Measurements from ENCODE around the gene KREMEN1.

KREMEN1 gene

GRCh38 chr22:29126670-29127395 lies 54.0 kb downstream of the KREMEN1 start:
- no peak overlapping the region for H3K4me3 ChIP-seq (ENCODE audit: low read depth, low read length)

GRCh38 chr22:29128891-29129807 lies 56.3 kb downstream of the KREMEN1 start:
- no peak overlapping the region for H3K4me3 ChIP-seq (ENCODE audit: low read depth, low read length)

GRCh38 chr22:29129808-29130140 lies 56.9 kb downstream of the KREMEN1 start:
- H3K4me3 ChIP-seq (ENCODE audit: low read depth, low read length) = no peak overlapping the region

GRCh38 chr22:29130476-29130875 lies 57.6 kb downstream of the KREMEN1 start:
- no peak overlapping the region for H3K4me3 ChIP-seq (ENCODE audit: low read depth, low read length)

GRCh38 chr22:29133603-29134133 lies 60.8 kb downstream of the KREMEN1 start:
- no peak overlapping the region for H3K4me3 ChIP-seq (ENCODE audit: low read depth, low read length)

GRCh38 chr22:29134448-29134847 lies 61.6 kb downstream of the KREMEN1 start:
- H3K4me3 ChIP-seq (ENCODE audit: low read depth, low read length) = no peak overlapping the region

GRCh38 chr22:29136782-29137700 lies 64.2 kb downstream of the KREMEN1 start:
- no peak overlapping the region for H3K4me3 ChIP-seq (ENCODE audit: low read depth, low read length)

GRCh38 chr22:29138556-29139305 lies 65.9 kb downstream of the KREMEN1 start:
- H3K4me3 ChIP-seq (ENCODE audit: low read depth, low read length) = no peak overlapping the region

- H3K4me3 ChIP-seq (ENCODE audit: low read depth, low read length) = no peak overlapping the region
Measured at GRCh38 chr22:29139965-29140782, 67.3 kb downstream of the KREMEN1 start.

- H3K4me3 ChIP-seq (ENCODE audit: low read depth, low read length) = no peak overlapping the region
Measured at GRCh38 chr22:29141078-29141688, 68.3 kb downstream of the KREMEN1 start.

GRCh38 chr22:29142116-29142515 lies 69.3 kb downstream of the KREMEN1 start:
- no peak overlapping the region for H3K4me3 ChIP-seq (ENCODE audit: low read depth, low read length)

GRCh38 chr22:29143941-29144785 lies 71.3 kb downstream of the KREMEN1 start:
- no peak overlapping the region for H3K4me3 ChIP-seq (ENCODE audit: low read depth, low read length)

- H3K4me3 ChIP-seq (ENCODE audit: low read depth, low read length) = no peak overlapping the region
Measured at GRCh38 chr22:29144786-29145160, 71.9 kb downstream of the KREMEN1 start.

GRCh38 chr22:29145321-29146072 lies 72.7 kb downstream of the KREMEN1 start:
- no peak overlapping the region for H3K4me3 ChIP-seq (ENCODE audit: low read depth, low read length)

- no peak overlapping the region for H3K4me3 ChIP-seq (ENCODE audit: low read depth, low read length)
Measured at GRCh38 chr22:29146091-29146560, 73.3 kb downstream of the KREMEN1 start.

GRCh38 chr22:29146771-29147170 lies 73.9 kb downstream of the KREMEN1 start:
- no peak overlapping the region for H3K4me3 ChIP-seq (ENCODE audit: low read depth, low read length)

GRCh38 chr22:29147331-29147899 lies 74.6 kb downstream of the KREMEN1 start:
- no peak overlapping the region for H3K4me3 ChIP-seq (ENCODE audit: low read depth, low read length)

All from iPS-11a (cell line).